GM19468 (cell line): ENCODE measurements around the gene TUBGCP6.

Source experiments
- ATAC-seq: cut with Tn5 transposase; IDR thresholded peaks from one replicate; pipeline ENCODE4 v1.9.1; 2021; ENCODE audit warnings: mild to moderate bottlenecking, moderate library complexity, moderate number of reproducible peaks; ENCODE audit not compliant: unreplicated experiment; ENCODE audit errors: extremely low read depth

Gene TUBGCP6

GRCh38 chr22:50229370-50229769, 15.5 kb downstream of the TUBGCP6 start:
- no peak for ATAC-seq

- no peak for ATAC-seq
These were observed 16.5 kb downstream of the TUBGCP6 start for GRCh38 chr22:50228366-50228765.

- ATAC-seq = no peak
These were observed 17.1 kb downstream of the TUBGCP6 start for GRCh38 chr22:50227579-50228215.

- no peak for ATAC-seq
These were observed 18.0 kb downstream of the TUBGCP6 start for GRCh38 chr22:50226875-50227165.

- ATAC-seq = no peak
These were observed 18.6 kb downstream of the TUBGCP6 start for GRCh38 chr22:50226063-50226874.

GRCh38 chr22:50225200-50225969, 19.4 kb downstream of the TUBGCP6 start:
- ATAC-seq = no peak

- ATAC-seq = no peak
These were observed 20.8 kb downstream of the TUBGCP6 start for GRCh38 chr22:50224071-50224470.

GRCh38 chr22:50222508-50222907, 22.3 kb downstream of the TUBGCP6 start:
- ATAC-seq = no peak

GRCh38 chr22:50221410-50222300, 23.2 kb downstream of the TUBGCP6 start:
- ATAC-seq = no peak

- ATAC-seq = no peak
These were observed 24.0 kb downstream of the TUBGCP6 start for GRCh38 chr22:50220603-50221409.

- ATAC-seq = no peak
These were observed 24.8 kb downstream of the TUBGCP6 start for GRCh38 chr22:50219800-50220602.

- ATAC-seq = no peak
These were observed 25.7 kb downstream of the TUBGCP6 start for GRCh38 chr22:50218996-50219727.

GRCh38 chr22:50218153-50218995, 26.4 kb downstream of the TUBGCP6 start:
- no peak for ATAC-seq

GRCh38 chr22:50217543-50218152, 27.2 kb downstream of the TUBGCP6 start:
- ATAC-seq = no peak

- no peak for ATAC-seq
These were observed 27.9 kb downstream of the TUBGCP6 start for GRCh38 chr22:50216684-50217520.
